HG03439 (cell line): ENCODE measurements around the gene BDP1.
"Not testable (repeated sequence)": the region's sequence is repeated elsewhere in the genome, so short reads cannot be mapped to it uniquely, and the experiment has no call there.

Source experiments
- ATAC-seq: cut with Tn5 transposase; IDR thresholded peaks from one replicate; pipeline ENCODE4 v1.9.1; 2021; ENCODE audit warnings: mild to moderate bottlenecking, moderate library complexity; ENCODE audit not compliant: unreplicated experiment

Gene BDP1

GRCh38 chr5:71563161-71563560, 107.7 kb downstream of the BDP1 start:
- ATAC-seq: no peak

GRCh38 chr5:71564895-71565294, 109.4 kb downstream of the BDP1 start:
- no peak for ATAC-seq

DNA sequence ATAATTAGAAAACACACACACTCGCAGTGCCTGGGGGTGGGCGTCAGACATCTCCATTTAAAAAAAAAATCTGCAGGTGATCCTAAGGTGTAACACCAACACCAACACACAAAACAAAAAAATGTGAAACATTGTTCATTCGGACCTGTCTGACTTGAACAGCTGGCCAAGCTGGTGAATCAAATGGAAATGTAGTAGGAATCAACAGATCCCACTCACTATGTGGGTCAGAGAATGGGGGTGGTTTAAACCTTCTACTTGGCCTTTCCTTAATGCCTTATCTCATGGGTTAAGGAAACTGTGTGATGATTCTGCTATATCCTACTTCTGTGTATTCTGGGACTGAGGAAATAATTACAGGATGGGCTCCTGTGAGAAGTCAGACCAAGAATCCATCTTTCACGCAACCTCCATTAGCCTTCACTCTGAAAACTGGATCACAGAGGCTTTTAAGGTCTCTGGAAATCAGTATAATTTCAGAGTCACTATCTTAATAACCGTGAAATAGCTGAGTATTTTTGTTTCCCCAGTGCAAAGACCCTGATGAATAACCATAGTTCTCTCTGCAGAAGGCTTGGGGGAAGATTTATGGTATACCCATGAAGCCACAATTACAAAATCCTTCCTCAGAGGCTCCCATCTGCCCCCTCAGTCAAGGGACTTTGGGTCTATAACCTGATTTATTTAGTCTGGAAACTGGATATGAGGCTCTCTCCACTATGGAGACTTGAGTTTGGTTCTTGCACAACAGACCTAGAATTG, 114.5 kb downstream of the BDP1 start:
- no peak for ATAC-seq

DNA sequence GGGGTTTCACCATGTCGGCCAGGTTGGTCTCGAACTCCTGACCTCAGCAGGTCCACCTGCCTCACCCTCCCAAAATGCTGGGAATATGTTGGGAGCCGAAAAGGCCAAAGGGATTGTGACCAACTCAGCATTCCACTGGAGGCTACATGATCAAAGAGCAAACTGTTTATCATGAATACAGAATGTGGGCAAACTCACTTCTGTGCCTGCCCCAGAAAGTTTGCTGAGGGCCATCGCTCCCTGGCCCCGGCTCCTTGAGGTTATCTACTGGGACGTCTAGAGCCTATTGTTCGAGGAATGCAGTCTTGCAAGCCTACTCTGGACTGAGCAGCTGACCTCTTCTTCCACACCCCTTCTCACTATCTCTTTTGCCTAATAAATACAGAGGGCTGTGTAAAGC, 116.4 kb downstream of the BDP1 start:
- not testable (repeated sequence) for ATAC-seq

DNA sequence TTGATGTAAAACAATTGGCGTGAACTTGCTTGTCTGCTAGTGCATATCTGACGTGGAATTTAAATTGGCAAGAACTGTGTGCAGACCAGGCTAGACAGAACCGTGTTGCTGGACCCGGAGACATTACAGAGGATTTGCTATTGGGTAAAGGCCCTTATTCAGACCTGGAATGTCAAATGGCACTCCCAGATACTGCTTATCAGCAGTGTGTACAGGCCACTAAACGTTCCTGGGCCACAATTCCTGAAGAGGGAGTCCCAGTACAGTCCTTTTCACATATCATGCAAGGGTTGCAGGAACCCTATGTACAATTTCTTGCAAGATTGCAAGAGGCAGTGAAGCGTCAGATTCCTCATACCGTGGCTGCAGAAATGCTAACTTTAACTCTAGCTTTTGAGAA, 118.1 kb downstream of the BDP1 start:
- no peak for ATAC-seq

DNA sequence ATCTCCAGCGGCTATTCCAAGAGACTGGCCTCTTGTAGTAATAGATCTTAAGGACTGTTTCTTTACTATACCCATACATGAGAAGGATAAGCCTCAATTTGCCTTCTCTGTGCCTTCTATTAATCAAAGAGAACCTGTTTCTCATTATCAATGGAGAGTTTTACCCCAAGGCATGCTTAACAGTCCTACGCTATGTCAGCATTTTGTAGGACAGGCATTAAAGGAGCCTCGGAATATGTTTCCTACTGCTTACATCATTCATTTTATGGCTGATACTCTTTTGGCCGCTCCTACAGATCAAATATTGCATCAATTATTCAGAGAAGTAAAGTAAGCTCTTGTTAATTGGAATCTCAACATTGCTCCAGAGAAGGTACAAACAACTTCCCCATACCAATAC, 120.1 kb downstream of the BDP1 start:
- not testable (repeated sequence) for ATAC-seq

DNA sequence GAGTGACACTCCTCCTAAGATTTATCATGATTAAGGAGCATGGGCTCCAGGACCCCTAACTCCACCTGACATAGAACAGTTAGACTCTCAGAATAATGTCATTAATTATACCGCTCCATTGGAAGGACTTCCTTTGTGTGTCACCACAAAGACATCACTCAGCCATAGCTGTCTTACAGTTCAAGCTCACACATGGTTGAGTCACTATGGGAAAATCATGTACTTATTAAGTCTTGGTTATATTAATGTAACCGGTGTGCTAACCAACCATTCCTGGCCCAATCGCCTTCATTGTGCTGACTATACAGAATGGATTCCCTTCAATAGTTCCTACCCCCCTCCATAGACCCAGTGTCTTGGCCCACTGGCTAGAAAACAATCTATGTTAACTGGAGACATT, 120.8 kb downstream of the BDP1 start:
- no peak for ATAC-seq

DNA sequence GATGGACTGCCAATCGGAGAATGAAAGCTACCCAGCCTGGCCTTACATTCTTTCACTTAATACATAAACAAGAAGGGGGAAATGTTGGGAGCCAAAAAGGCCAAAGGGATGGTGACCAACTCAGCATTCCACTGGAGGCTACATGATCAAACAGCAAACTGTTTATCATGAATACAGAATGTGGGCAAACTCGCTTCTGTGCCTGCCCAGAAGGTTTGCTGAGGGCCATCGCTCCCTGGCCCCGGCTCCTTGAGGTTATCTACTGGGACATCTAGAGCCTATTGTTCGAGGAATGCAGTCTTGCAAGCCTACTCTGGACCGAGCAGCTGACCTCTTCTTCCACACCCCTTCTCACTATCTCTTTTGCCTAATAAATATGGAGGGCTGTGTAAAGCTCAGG, 122.4 kb downstream of the BDP1 start:
- ATAC-seq: not testable (repeated sequence)

DNA sequence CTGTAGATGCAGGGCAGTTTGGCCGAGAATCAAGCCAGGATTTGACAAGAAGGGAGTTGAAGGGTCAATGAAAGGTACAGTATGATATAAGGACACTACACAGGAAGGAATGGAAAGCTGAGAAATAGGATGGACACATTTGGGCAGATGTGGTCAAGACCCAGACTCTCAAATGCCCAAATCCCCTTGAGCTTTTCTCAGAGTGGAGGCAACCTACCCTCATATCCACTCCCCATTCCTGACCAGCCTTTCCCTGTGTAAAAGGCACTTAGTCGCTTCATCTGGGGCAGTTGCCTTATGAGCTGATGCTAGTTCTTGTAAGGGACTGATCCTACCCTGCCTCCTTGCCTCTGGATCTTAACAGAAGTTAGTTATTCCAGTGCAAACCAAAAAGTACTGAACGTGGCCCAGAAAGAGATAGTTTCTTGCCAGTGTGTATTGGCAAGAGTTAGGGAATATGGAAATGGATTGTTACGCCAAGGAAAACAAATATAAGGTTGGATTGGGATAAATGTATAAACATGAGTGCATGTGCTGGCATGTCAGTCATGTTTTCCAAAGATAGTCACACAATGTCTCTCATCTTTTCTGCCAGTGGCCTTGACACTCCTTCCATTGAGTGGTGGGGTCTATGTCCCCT, 127.6 kb downstream of the BDP1 start:
- ATAC-seq: no peak

DNA sequence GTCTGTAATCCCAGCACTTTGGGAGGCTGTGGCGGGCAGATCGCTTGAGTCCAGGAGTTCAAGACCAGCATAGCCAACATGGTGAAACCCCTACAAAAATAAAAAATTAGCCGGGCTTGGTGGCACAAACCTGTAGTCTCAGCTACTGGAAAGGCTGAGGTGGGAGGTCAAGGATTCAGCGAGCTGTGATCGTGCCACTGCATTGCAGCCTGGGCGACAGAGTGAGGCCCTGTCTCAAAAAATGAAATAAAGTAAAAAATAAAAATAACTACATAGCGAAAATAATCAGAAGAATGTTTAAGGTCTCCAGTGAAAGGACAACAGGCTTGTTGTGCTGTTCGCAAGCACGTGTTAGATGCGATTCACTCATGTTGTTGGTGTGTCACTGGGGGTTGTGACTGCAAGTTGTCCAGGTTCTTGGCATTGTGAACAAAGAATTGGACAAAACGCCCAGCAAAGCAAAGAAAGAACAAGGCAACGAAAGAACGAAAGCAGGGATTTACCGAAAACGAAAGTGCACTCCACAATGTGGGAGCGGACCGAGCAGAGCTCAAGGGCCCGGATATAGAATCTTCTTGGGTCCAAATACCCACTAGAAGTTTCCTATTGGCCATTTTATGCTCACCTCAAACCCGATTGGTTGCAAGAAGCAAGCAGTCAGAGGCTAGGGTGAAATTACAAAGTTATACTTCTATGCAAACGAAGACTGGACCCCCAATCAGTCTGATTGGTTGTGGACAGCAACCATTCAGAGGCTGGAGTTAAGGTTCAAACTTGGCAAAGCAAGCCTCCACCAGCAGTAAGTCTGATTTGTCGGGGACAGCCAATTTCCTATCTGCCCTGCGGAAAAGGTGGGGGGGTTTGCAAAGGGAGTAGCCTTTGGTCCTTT, 130.8 kb downstream of the BDP1 start:
- no peak for ATAC-seq

GRCh38 chr5:71586941-71587765, 131.7 kb downstream of the BDP1 start, which contains the start of gene MCCC2:
Gene MCCC2, plus strand, starts transcription at chr5:71587340. Its CDS starts 86 bp downstream, at chr5:71587426.
- ATAC-seq: peak; percentile 97

DNA sequence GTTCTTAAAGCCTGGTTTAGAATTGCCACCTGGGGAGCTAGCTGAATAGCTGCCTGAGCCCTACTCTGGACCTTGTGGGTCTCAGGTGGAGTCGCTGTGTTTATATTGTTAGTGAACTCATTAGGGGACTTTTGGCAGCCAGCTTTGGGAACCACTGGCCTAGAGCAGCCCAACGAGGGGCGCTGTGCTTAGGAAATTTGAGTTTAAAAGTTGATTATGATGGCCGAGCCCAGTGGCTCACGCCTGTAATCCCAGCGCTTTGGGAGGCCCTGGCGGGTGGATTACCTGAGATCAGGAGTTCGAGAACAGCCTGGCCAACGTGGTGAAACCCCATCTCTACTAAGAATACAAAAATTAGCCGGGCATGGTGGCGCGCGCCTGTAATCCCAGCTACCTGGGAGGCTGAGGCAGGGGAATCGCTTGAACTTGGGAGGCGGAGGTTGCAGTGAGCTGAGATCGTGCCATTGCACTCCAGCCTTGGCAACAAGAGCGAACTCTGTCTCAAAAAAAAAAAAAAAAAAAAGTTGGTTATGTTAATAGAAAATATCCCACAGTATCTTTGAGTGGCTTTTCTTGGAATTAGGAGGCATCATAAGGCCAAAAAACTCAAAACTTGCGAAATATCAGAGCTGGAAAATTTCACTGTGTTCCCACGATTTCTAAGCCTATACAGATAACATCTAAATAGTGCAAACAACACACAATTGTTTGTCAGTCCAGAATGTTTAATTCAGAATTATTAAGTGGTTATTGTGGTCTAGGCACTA, 132.5 kb downstream of the BDP1 start:
- peak; percentile 14 for ATAC-seq

GRCh38 chr5:71588533-71588885, 133.1 kb downstream of the BDP1 start:
- ATAC-seq: no peak

GRCh38 chr5:71589903-71590302, 134.5 kb downstream of the BDP1 start:
- ATAC-seq: no peak

DNA sequence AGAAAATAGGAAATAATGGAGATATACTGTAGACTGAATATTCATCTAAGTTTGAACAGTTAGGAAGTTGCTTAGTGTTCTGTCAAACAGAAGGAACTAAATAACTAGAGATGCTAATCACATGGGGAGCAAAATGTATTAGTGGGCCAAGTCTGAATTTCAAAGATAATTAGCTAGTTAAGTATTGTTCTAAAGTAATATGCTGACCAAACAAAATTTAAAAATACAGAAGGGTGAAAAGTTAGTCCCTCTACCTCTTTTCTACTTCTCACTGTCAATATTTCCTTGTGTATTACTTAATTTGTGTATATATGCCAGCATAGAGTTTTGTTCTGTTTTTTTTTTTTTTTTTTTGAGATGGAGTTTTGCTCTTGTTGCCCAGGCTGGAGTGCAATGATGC, 135.6 kb downstream of the BDP1 start:
- ATAC-seq: no peak

DNA sequence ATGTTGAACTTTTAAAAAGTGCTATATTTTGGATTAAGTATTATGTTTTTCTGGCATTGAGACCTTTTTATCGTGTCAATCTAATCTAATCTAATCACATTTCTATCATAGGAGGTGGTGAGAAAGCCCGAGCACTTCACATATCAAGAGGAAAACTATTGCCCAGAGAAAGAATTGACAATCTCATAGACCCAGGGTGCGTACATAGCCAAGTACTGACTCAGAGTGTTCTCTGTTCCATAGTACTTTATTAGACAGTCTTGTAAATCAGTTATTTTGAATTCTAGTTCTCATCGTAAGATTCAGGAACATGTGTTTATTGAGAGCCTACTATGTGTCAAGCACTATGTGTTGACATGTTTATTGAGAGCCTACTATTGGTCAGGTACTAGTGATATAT, 140.7 kb downstream of the BDP1 start:
- ATAC-seq: no peak

- no peak for ATAC-seq
Measured at GRCh38 chr5:71597001-71597400, 141.6 kb downstream of the BDP1 start.

DNA sequence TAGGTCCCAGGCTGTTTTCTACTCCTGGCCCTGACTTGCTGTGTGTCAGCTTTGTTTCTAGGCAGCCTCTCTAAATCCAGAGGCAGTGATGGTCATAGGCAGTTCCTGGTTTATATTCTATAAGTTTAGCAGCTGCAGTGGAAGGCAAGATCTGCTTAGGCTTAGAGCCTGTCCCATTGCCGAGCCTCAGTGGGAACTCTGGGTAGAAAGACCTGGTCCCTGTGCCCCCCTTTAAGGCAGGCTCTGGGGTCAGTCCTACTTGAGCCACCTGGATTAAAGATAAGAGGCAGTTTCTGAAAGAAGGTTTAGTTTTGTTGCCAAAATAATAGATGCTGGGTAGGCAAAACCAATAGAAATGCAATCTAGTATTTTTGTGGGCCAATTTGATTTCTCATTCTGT, 145.3 kb downstream of the BDP1 start:
- no peak for ATAC-seq

DNA sequence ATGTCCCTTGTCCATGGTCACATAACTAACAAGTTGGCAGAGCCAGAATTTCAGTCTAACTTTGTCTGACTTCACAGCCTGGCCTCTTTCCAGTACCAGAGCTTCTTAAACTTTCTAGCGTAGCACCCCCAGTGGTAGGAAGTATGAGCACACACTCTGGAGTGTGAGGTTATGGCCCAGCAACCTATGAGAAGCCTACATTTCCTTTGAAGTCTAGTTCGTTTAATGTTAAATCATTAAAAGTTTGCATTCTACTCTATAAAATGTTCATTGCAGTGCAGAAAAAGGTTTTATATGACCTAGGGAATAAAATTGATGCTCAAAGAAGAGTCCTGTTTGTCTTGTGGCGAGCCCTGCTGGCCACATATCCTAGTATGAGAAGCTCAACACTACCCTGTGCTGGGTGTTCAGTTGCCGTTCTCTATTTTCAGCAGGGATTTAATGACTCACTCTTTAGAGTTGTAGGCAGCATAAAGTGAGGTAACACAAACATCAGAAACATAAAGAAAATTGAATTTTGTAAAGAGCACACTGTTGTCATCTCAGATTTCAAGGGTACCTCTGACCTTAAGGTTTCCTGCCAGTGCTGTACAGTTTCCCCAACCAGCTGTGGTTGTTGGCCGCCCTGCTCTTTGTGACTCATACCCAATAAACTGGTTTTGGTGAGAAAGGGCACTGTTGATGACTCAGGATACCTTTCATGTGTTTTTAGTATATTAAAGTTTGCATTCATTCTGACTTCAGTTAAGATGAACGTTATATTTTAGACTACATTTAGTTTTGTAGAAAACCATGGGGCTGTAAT, 146.0 kb downstream of the BDP1 start:
- peak; percentile 92 for ATAC-seq
